NOMO-1 (cell line): Measurements from ENCODE around the gene PTPRN2.
"Not testable (repeated sequence)": the region's sequence is repeated elsewhere in the genome, so short reads cannot be mapped to it uniquely, and the experiment has no call there.

ENCODE experiments used
- DNase-seq, 2 experiments: peaks; one replicate each; lab custom pipeline; 2025; ENCODE audit not compliant: unreplicated experiment in 2 of 2; lab: John Stamatoyannopoulos, UW

Gene PTPRN2

DNA sequence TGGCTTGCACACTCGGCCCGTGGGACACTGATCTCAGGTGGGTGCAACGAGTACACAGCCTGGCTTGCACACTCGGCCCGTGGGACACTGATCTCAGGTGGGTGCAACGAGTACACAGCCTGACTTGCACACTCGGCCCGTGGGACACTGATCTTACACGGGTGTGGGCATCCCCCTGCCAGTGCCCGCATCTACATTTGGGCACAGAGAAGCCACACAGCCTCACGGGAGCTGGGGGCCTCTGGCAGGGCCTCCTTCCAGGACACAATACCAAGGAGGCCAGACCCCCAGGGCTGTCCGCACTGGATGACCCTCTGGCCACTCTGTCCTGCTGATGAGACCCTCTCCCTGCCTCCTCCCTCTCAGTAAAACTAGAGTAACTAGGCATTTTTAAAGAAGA lies 920.4 kb downstream of the PTPRN2 start:
- DNase-seq = no peak

DNA sequence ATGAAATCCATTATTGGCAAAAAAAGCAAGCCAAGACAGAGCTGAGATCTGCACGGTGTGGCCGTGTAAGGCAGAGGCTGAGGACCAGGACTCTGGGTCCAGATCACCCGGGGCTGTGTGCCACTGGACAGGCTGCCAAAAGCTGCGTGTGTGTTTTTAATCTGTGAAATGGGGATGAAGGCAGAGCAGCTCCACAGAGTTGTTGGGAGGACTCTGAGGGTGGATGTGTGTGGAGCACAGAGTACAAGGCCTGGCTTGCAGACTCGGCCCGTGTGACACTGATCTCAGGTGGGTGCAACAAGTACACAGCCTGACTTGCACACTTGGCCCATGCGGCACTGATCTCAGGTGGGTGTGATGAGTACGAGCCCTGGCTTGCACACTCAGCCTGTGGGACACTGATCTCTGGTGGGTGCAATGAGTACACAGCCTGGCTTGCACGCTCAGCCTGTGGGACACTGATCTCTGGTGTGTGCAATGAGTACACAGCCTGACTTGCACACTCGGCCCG lies 921.0 kb downstream of the PTPRN2 start:
- DNase-seq = no peak

DNA sequence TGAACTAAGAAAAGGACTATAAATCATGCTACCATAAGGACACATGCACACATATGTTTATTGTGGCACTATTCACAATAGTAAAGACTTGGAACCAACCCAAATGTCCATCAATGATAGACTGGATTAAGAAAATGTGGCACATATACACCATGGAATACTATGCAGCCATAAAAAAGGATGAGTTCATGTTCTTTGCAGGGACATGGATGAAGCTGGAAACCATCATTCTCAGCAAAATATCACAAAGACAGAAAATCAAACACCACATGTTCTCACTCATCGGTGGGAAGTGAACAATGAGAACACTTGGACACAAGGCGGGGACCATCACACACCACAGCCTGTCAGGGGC lies 922.0 kb downstream of the PTPRN2 start:
- not testable (repeated sequence) for DNase-seq

DNA sequence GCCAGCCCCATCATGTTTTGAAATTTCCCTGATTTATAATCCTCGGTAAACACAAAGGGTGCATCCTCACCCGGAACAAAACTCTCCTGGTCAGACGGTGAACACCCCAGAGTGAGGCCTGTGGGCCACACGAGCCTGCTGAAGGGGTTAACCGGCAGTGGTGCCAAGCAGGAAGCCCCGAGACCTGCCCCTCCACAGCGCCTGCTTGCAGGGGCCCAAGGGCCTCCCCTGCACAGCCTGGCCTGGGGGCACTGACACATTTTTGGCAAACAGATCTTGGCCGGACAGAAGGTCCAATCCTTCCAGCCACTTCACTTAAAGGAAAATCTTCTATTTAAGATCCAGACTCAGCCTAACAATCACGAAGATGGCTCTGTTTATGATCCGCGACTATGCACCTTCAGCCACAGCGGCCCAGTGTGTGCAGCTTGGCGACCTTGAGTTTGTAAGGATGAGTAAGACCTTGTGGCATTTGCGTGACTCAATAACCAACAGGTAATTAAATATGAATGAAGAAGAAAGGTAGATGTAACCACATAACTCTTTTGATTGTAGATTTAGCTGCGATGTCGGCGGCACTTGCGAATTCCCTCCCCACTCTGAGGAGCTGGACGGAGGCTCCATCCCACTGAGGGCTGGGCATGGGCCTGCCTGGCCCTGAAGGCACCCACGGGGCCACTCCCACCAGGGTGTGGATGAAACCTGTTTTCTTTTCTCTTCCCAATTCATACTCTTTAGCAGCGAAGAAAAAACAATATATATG lies 922.6 kb downstream of the PTPRN2 start:
- no peak for DNase-seq

GRCh38 chr7:157664034-157664433 lies 923.6 kb downstream of the PTPRN2 start:
- no peak for DNase-seq

GRCh38 chr7:157662981-157663716 lies 924.5 kb downstream of the PTPRN2 start:
- no peak for DNase-seq

- DNase-seq = no peak
Measured at GRCh38 chr7:157662110-157662791, 925.4 kb downstream of the PTPRN2 start.

DNA sequence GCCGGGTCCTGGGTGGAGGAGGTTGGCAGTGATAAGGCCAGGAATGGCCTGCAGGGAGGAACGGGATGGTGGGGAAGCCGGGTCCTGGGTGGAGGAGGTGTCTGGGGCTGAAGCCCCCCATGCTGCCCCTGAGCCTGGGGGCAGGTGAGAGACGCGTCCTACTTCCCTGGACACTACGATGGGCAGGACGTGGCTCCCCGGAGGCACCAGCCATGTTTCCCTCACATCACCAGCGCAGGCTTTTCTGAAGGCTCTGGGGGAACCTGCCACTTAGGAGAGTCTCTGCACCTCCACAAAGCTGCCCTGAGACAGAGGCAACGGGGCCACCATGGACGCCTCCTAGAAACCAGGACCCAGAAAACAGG lies 926.0 kb downstream of the PTPRN2 start:
- DNase-seq = no peak

DNA sequence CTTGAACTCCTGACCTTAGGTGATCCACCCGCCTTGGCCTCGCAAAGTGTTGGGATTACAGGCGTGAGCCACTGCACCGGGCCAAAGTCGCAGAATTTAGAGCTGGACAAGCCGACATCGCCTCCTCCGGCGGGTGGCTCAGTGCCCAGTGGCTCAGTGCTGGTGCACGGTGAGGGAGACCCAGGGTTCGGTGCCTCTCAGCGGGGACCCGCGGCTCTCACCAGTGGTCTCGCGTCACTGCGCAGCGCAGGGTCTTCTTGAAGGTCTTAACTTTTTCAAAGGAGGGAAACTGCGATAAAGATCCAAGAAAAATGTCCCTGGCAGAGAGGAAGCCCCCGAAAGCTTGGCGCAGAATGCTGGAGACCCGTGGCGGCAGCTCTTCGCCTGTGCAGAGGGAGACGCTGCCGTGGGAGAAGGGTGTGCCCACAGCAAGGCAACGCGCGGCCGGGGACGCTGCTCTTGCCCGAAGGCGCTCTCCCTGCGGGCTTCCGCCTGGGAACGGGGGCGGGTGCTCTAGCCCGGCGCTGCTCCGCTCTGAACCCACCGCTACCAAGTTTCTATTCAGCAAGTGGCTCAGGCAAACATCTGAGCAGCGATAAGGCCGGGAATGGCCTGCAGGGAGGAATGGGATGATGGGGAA lies 926.5 kb downstream of the PTPRN2 start:
- DNase-seq = no peak

DNA sequence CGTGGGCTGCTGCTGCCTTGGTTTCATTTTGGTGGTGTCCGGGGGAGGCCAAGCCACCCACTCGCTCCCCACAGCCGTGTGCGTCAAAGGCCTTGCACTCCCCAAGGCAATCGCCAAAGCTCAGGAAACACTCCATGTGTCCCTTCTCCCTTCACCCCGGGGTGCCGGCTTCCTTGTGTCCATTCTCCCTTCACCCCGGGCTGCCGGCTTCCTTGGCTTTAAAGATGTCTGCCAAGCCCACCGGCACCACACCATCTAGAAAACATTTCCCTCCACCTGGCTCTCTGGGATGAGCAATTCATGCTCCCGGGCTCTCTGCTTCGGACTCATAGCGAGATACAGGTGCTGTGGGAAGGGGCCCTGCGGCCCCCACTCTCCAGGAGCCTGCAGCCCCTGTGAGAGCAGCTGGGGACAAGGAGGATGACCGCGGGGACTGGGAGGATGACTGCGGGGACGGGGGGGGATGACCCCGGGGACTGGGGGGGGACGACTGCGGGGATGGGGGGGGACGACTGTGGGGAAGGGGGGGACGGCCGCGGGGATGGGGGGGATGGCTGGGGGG lies 928.7 kb downstream of the PTPRN2 start:
- DNase-seq = no peak

DNA sequence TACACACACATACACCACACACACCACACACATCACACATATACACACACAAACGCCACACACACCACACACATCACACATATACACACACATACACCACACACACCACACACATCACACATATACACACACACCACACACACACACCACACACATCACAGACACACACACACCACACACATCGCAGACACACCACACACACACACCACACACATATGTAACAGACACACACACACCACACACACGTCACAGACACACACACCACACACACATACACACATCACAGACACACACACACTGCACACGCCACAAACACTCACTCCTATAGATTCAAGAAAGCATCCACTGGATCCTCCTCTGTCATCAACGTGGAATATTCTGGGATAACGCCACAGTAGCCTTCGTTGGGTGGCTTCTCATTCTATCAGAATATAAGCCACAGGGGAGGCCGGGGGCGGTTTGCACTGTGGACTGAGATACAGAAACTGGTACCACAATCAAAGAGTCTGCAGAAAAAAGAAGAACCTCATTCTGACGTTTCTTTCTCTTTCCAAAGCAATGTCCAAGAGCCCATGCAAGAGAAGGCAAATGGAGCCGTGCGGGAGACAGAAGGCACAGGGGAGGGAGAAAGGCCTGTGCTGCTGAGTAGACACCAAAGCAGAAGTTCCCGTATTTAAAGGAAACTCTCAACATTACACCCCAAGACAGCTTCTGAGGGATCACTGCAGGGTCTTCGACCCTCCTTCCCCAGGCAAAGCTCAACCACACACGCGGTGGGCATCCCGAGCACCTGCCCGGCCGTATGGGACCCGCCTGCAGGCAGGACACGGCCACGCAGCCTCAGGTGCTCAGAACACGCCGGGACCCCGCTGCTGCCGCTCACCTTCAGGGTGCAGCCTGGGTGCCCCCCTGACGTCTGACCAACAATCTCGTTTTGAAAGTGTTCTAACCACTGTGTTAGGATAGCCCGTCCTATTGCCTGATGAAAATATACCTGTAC lies 929.6 kb downstream of the PTPRN2 start:
- peak in 1 of 2 experiments; percentile 17 for DNase-seq

- DNase-seq = no peak
Measured at GRCh38 chr7:157656195-157656769, 931.3 kb downstream of the PTPRN2 start.

DNA sequence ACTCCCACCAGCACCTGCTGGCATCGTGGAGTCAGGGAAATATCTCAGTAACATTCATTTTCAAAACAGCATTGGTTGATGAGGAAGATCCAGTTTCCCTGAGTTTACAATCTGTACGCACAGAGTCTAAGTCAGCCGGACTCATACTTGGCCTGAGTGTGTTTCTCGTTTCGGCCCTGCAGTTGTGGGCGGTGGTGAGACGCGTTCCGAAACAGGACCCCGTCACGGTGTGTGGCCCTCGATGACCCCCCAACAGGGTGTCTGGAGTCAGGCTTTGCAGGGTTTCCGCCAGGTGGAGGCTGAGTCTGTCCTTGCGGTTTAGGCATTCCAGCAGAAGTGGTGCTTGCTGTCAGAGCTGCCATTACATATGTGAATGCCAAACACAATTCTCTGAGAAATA lies 933.3 kb downstream of the PTPRN2 start:
- no peak for DNase-seq

DNA sequence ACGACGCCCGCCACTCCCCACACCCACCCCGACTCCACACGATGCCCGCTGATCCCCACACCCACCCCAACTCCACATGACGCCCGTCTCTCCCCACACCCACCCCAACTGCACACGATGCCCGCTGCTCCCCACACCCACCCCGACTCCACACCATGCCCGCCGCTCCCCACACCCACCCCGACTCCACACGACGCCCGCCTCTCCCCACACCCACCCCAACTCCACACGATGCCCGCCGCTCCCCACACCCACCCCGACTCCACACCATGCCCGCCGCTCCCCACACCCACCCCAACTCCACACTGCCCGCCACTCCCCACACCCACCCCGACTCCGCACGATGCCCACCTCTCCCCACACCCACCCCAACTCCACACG lies 933.8 kb downstream of the PTPRN2 start:
- DNase-seq = no peak

- DNase-seq = no peak
Measured at GRCh38 chr7:157652954-157653826, 934.4 kb downstream of the PTPRN2 start.

DNA sequence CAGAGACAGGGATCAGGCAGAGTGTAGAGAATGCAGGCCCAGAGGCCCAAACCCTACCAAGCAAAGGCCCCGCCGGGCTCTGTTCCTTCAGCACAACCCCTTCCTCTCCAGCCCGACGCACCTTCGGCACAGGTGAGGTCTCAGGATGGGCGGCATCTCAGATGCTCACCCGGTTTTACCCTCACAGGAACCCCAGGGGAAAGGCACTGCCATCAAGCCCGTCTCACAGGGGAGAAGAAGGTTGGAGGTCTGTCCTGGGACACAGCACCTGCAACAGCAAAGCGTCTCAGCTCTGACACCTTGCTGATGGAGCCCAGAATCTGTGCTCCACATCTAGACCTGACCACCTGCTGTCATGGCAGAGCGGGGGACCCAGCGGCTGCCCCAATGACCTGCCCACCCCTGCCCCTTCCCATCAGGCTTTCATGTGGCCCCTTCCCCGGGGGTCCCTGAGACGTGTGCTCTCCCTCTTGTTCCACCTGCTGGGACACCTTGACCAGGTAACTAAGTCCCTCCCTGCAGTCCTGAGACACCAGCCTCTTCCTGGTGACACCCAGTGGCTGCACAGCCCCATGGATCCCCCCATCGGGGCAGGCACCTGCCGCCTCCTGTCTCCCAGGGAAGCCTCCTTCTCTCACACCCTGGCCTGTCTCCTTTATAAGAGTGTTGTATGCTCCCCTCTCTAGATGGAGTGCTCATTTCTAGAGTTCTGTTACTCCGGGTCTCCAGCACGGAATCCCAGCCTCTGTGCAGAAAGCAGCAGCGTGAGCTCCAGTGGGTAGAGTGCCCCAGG lies 935.3 kb downstream of the PTPRN2 start:
- no peak for DNase-seq

GRCh38 chr7:157651366-157652160 lies 936.1 kb downstream of the PTPRN2 start:
- no peak for DNase-seq
